ENCODE data around the gene DMKN. TPM values are rescaled to one million over a fixed set of nuclear protein-coding genes. Genes with fewer than 3 reads are reported as not detected.

Gene DMKN
- total and polyA plus RNA-seq, 9 of the 15 experiments (the other 6 are each of a cell fraction or from before 2014, with no cell fraction given): 0.36 to 0.53 TPM; not detected in 7

DNA sequence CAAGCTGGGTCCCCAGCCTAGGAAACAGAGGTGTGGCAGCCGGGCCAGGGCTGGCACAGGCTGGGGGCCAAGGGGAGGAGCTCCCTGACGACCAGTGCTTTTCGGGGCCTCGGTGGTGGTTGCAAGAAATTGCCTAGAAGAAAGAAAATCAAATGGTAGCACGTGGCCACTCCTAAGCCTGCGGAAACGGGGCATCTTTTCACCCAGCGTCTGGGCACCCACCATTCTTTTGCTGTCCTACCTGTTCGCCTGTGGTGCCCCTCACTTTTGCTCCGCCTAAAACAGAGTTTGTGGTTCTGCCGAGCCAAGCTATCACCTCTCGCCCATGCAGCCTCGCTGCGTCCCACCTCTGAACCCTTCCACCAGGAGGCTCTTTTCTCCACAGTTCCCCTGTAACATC, 16.0 kb downstream of the DMKN start (continued):
- TF ChIP-seq, protein P1, sequence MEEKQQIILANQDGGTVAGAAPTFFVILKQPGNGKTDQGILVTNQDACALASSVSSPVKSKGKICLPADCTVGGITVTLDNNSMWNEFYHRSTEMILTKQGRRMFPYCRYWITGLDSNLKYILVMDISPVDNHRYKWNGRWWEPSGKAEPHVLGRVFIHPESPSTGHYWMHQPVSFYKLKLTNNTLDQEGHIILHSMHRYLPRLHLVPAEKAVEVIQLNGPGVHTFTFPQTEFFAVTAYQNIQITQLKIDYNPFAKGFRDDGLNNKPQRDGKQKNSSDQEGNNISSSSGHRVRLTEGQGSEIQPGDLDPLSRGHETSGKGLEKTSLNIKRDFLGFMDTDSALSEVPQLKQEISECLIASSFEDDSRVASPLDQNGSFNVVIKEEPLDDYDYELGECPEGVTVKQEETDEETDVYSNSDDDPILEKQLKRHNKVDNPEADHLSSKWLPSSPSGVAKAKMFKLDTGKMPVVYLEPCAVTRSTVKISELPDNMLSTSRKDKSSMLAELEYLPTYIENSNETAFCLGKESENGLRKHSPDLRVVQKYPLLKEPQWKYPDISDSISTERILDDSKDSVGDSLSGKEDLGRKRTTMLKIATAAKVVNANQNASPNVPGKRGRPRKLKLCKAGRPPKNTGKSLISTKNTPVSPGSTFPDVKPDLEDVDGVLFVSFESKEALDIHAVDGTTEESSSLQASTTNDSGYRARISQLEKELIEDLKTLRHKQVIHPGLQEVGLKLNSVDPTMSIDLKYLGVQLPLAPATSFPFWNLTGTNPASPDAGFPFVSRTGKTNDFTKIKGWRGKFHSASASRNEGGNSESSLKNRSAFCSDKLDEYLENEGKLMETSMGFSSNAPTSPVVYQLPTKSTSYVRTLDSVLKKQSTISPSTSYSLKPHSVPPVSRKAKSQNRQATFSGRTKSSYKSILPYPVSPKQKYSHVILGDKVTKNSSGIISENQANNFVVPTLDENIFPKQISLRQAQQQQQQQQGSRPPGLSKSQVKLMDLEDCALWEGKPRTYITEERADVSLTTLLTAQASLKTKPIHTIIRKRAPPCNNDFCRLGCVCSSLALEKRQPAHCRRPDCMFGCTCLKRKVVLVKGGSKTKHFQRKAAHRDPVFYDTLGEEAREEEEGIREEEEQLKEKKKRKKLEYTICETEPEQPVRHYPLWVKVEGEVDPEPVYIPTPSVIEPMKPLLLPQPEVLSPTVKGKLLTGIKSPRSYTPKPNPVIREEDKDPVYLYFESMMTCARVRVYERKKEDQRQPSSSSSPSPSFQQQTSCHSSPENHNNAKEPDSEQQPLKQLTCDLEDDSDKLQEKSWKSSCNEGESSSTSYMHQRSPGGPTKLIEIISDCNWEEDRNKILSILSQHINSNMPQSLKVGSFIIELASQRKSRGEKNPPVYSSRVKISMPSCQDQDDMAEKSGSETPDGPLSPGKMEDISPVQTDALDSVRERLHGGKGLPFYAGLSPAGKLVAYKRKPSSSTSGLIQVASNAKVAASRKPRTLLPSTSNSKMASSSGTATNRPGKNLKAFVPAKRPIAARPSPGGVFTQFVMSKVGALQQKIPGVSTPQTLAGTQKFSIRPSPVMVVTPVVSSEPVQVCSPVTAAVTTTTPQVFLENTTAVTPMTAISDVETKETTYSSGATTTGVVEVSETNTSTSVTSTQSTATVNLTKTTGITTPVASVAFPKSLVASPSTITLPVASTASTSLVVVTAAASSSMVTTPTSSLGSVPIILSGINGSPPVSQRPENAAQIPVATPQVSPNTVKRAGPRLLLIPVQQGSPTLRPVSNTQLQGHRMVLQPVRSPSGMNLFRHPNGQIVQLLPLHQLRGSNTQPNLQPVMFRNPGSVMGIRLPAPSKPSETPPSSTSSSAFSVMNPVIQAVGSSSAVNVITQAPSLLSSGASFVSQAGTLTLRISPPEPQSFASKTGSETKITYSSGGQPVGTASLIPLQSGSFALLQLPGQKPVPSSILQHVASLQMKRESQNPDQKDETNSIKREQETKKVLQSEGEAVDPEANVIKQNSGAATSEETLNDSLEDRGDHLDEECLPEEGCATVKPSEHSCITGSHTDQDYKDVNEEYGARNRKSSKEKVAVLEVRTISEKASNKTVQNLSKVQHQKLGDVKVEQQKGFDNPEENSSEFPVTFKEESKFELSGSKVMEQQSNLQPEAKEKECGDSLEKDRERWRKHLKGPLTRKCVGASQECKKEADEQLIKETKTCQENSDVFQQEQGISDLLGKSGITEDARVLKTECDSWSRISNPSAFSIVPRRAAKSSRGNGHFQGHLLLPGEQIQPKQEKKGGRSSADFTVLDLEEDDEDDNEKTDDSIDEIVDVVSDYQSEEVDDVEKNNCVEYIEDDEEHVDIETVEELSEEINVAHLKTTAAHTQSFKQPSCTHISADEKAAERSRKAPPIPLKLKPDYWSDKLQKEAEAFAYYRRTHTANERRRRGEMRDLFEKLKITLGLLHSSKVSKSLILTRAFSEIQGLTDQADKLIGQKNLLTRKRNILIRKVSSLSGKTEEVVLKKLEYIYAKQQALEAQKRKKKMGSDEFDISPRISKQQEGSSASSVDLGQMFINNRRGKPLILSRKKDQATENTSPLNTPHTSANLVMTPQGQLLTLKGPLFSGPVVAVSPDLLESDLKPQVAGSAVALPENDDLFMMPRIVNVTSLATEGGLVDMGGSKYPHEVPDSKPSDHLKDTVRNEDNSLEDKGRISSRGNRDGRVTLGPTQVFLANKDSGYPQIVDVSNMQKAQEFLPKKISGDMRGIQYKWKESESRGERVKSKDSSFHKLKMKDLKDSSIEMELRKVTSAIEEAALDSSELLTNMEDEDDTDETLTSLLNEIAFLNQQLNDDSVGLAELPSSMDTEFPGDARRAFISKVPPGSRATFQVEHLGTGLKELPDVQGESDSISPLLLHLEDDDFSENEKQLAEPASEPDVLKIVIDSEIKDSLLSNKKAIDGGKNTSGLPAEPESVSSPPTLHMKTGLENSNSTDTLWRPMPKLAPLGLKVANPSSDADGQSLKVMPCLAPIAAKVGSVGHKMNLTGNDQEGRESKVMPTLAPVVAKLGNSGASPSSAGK (IDR thresholded peaks at IDR 0.05): peak; percentile 28
- no peak for TF ChIP-seq POU5F1 (IDR thresholded peaks at IDR 0.05; ENCODE audit: borderline replicate concordance, low read depth, low read length, partially characterized antibody)
- TF ChIP-seq SP1 (CRISPR knock-in tag; IDR thresholded peaks at IDR 0.05): no peak
- 0 out of 4 replicates have a peak, but pooled peaks of 1 of the 2 experiments have one; percentile 8 for TF ChIP-seq RAD21 (CRISPR knock-in tag; conservative IDR thresholded peaks at IDR 0.05 in 1 of 2, IDR thresholded peaks at IDR 0.05 in 1 of 2)
- TF ChIP-seq CTCF (IDR thresholded peaks at IDR 0.05 in 2 of 3, conservative IDR thresholded peaks at IDR 0.05 in 1 of 3; ENCODE audit: insufficient read depth in 2 of 3, low read depth in 1 of 3, low read length in 3 of 3): peak in 2 of 3 experiments; percentile 4 to 17; a peak in 2 of 6 replicates
